H1 (cell line): ENCODE measurements around the gene TRMT10C. TPM values are rescaled to one million over a fixed set of nuclear protein-coding genes. Genes with fewer than 3 reads are reported as not detected.
"Not testable (repeated sequence)": the region's sequence is repeated elsewhere in the genome, so short reads cannot be mapped to it uniquely, and the experiment has no call there.

Experiments used
- CTCF ChIA-PET: fragments of 300-600 bp; sonication (Branson Sonifier 250); formaldehyde crosslinking; loops from one replicate; lab custom pipeline; 2021; ENCODE audit not compliant: partially characterized antibody; lab: Charles Lee
- POLR2A ChIA-PET: fragments of 300-600 bp; sonication (Branson Sonifier 250); formaldehyde crosslinking; loops from one replicate; lab custom pipeline; 2021; ENCODE audit warnings: inconsistent platforms; ENCODE audit not compliant: partially characterized antibody; lab: Charles Lee
- DNase-seq, 2 experiments: peaks; one replicate each; pipeline versions ENCODE4 v3.0.0 to v3.0.0-alpha.2; 2010 to 2022; ENCODE audit warnings: low spot score in 2 of 2, low read depth in 1 of 2, mixed read lengths in 1 of 2
- FAIRE-seq: peaks from 2 replicates; lab custom pipeline; 2011; peaks lifted over from hg19 to GRCh38; lab: Jason Lieb, UNC
- H2AFZ ChIP-seq: 2 replicates; pipeline ENCODE4 v1.8.1; 2012; ENCODE audit warnings: low read length, inconsistent platforms
- H2AK5ac ChIP-seq: 2 replicates; pipeline ENCODE4 v1.6.1; 2013; ENCODE audit warnings: low read depth, low read length
- H2BK120ac ChIP-seq: replicated peaks from 2 replicates; pipeline ENCODE3; 2013; ENCODE audit warnings: low read depth, low read length, inconsistent platforms
- H2BK12ac ChIP-seq: 2 replicates; pipeline ENCODE4 v1.6.1; 2013; ENCODE audit warnings: low read depth, low read length
- H2BK15ac ChIP-seq: 2 replicates; pipeline ENCODE4 v1.6.1; 2013; ENCODE audit warnings: low read length
- H2BK20ac ChIP-seq: 2 replicates; pipeline ENCODE4 v1.6.1; 2013; ENCODE audit warnings: low read length
- H2BK5ac ChIP-seq: 2 replicates; pipeline ENCODE4 v1.6.1; 2013; ENCODE audit warnings: low read depth, low read length
- H3K14ac ChIP-seq: 2 replicates; pipeline ENCODE4 v1.6.1; 2013; ENCODE audit warnings: inconsistent platforms; ENCODE audit not compliant: insufficient read length
- H3K18ac ChIP-seq: 2 replicates; pipeline ENCODE4 v1.6.1; 2013; ENCODE audit warnings: low read length; ENCODE audit errors: extremely low read depth
- H3K23ac ChIP-seq: 2 replicates; pipeline ENCODE4 v1.6.1; 2013; ENCODE audit warnings: inconsistent platforms; ENCODE audit not compliant: insufficient read length
- H3K23me2 ChIP-seq: 2 replicates; pipeline ENCODE4 v1.6.1; 2013; ENCODE audit warnings: low read depth, low read length
- H3K27ac ChIP-seq: 2 replicates; pipeline ENCODE4 v1.6.1; 2011; ENCODE audit warnings: low read depth, low read length, inconsistent platforms
- H3K27me3 ChIP-seq, 4 experiments: replicated peaks in 1 of 4; 1 replicate in 1 of 4; 2 replicates in 3 of 4; pipeline versions ENCODE4 v1.6.1 to v1.8.1; 2011 to 2013; ENCODE audit warnings: low read length in 3 of 4, mild to moderate bottlenecking in 3 of 4, inconsistent platforms in 2 of 4, mixed read lengths in 2 of 4, moderate library complexity in 1 of 4; ENCODE audit not compliant: control insufficient read depth in 3 of 4, insufficient read depth in 3 of 4; ENCODE audit errors: extremely low read depth in 1 of 4
- H3K36me3 ChIP-seq, 4 experiments: 2 replicates each; pipeline versions ENCODE4 v1.6.1 to v1.8.1; 2011 to 2013; ENCODE audit warnings: mild to moderate bottlenecking in 4 of 4, low read length in 3 of 4, moderate library complexity in 2 of 4, control low read depth in 1 of 4, inconsistent platforms in 1 of 4; ENCODE audit not compliant: insufficient read depth in 4 of 4, control insufficient read depth in 2 of 4
- H3K4ac ChIP-seq: replicated peaks from 2 replicates; pipeline ENCODE3; 2013; ENCODE audit warnings: low read length, low read depth, mixed read lengths, inconsistent platforms; ENCODE audit not compliant: insufficient read length
- H3K4me1 ChIP-seq, 4 experiments: replicated peaks in 1 of 4; 1 replicate in 1 of 4; 2 replicates in 3 of 4; pipeline versions ENCODE4 v1.6.1 to v1.8.1; 2011 to 2013; ENCODE audit warnings: low read length in 3 of 4, inconsistent platforms in 2 of 4, mixed read lengths in 1 of 4; ENCODE audit not compliant: insufficient read depth in 4 of 4, control insufficient read depth in 3 of 4
- H3K4me2 ChIP-seq, 2 experiments: 2 replicates each; pipeline versions ENCODE4 v1.6.1 to v1.8.1; 2011 to 2013; ENCODE audit warnings: low read depth in 2 of 2, low read length in 2 of 2, control low read depth in 1 of 2, inconsistent platforms in 1 of 2, mild to moderate bottlenecking in 1 of 2; ENCODE audit not compliant: insufficient read depth in 1 of 2
- H3K4me3 ChIP-seq, 4 experiments: fragments of 200-600, 300-600 bp in 1 of 4; sonication (generic), shearing (Covaris generic), sonication (Bioruptor Twin) in 1 of 4; 2 replicates each; pipeline versions ENCODE4 v1.5.1 to v1.8.1; 2011 to 2016; ENCODE audit warnings: low read length in 4 of 4, low read depth in 3 of 4, control low read depth in 2 of 4, inconsistent platforms in 2 of 4, mild to moderate bottlenecking in 2 of 4, mixed read lengths in 1 of 4, moderate library complexity in 1 of 4; ENCODE audit not compliant: insufficient read depth in 2 of 4; ENCODE audit errors: extremely low read depth in 1 of 4
- H3K56ac ChIP-seq: replicated peaks from 2 replicates; pipeline ENCODE3; 2013; ENCODE audit warnings: low read depth, mild to moderate bottlenecking, mixed read lengths, low read length, inconsistent platforms; ENCODE audit not compliant: insufficient read length
- H3K79me1 ChIP-seq: 2 replicates; pipeline ENCODE4 v1.6.1; 2013; ENCODE audit warnings: low read depth, low read length, control low read depth
- H3K79me2 ChIP-seq, 2 experiments: 2 replicates each; pipeline versions ENCODE4 v1.6.1 to v1.8.1; 2012 to 2013; ENCODE audit warnings: low read length in 2 of 2, mild to moderate bottlenecking in 2 of 2, inconsistent platforms in 1 of 2; ENCODE audit not compliant: insufficient read depth in 2 of 2, control insufficient read depth in 1 of 2
- H3K9ac ChIP-seq, 4 experiments: replicated peaks in 1 of 4; 1 replicate in 1 of 4; 2 replicates in 3 of 4; pipeline versions ENCODE4 v1.6.1 to v1.8.1; 2011 to 2013; ENCODE audit warnings: low read depth in 3 of 4, low read length in 3 of 4, control low read depth in 2 of 4, mild to moderate bottlenecking in 2 of 4, moderate library complexity in 2 of 4, inconsistent platforms in 1 of 4; ENCODE audit errors: extremely low read depth in 1 of 4
- H3K9me3 ChIP-seq, 2 experiments: 2 replicates each; pipeline versions ENCODE4 v1.6.1 to v1.8.1; 2012 to 2013; ENCODE audit warnings: mild to moderate bottlenecking in 2 of 2, moderate library complexity in 2 of 2, control low read depth in 1 of 2, inconsistent platforms in 1 of 2, low read depth in 1 of 2, low read length in 1 of 2, mixed read lengths in 1 of 2; ENCODE audit not compliant: insufficient read depth in 2 of 2
- H4K20me1 ChIP-seq, 2 experiments: replicated peaks in 1 of 2; 2 replicates each; pipeline versions ENCODE3 to v1.8.1; 2011 to 2013; ENCODE audit warnings: inconsistent platforms in 2 of 2, low read length in 2 of 2, mild to moderate bottlenecking in 1 of 2; ENCODE audit not compliant: insufficient read depth in 2 of 2, control insufficient read depth in 1 of 2
- H4K5ac ChIP-seq: 2 replicates; pipeline ENCODE4 v1.6.1; 2013; ENCODE audit warnings: low read length, low read depth, mixed read lengths, inconsistent platforms; ENCODE audit not compliant: insufficient read length
- H4K8ac ChIP-seq: 2 replicates; pipeline ENCODE4 v1.8.0; 2013; ENCODE audit warnings: mild to moderate bottlenecking, moderate library complexity, low read length, inconsistent platforms; ENCODE audit not compliant: insufficient read depth; ENCODE audit errors: extremely low read depth
- H4K91ac ChIP-seq: replicated peaks from 2 replicates; pipeline ENCODE3; 2013; ENCODE audit warnings: low read length, mixed read lengths, inconsistent platforms; ENCODE audit not compliant: insufficient read length
- EP300 ChIP-seq, 2 experiments: IDR thresholded peaks; 1 replicate in 1 of 2; 2 replicates in 1 of 2; pipeline ENCODE4 v1.6.1; 2011 to 2012; ENCODE audit warnings: low read depth in 2 of 2, low read length in 2 of 2, mild to moderate bottlenecking in 2 of 2, borderline replicate concordance in 1 of 2, inconsistent platforms in 1 of 2, moderate library complexity in 1 of 2
- WGBS, 2 experiments: shearing (Covaris generic) in 1 of 2; methylation state at CpG; one replicate each; pipeline versions ENCODE4 v1.1.6 to v1.1.7; 2013 to 2015; ENCODE audit warnings: low lambda C conversion rate in 2 of 2, mixed read lengths in 2 of 2, inconsistent platforms in 1 of 2, low coverage in 1 of 2, missing lambda C conversion rate in 1 of 2; ENCODE audit not compliant: insufficient replicate concordance in 2 of 2, insufficient coverage in 1 of 2, insufficient read length in 1 of 2; ENCODE audit errors: extremely low coverage in 1 of 2, missing lambda C conversion rate in 1 of 2; 5-methylcytosine and 5-hydroxymethylcytosine counted together
- polyA plus RNA-seq, 7 experiments: library from polyadenylated mRNA; depleted of rRNA in 3 of 7; stranded (reverse) in 5 of 7; unstranded in 2 of 7; fragments of >200 nt in 5 of 7; fragments of 200-250 nt in 2 of 7; gene quantifications; 1 replicate in 5 of 7; 2 replicates in 1 of 7; 4 replicates in 1 of 7; pipeline versions ENCODE4 v1.2.1 to v1.2.3, GENCODE V29; 2011 to 2013; ENCODE audit warnings: missing spikeins in 2 of 7, mixed read lengths in 2 of 7
- total RNA-seq: library from RNA; stranded (reverse); fragmentation: NEBNext Ultra II Directional; extraction: Animal tissue kit (Norgen Biotek cat#: 25700); gene quantifications from 2 replicates; pipeline ENCODE4 v1.2.1, GENCODE V29; 2021

The TRMT10C gene
- total and polyA plus RNA-seq, 2 of the 8 experiments (the other 6 are each of a cell fraction or from before 2014, with no cell fraction given) = 27.4 to 55.9 TPM

GRCh38 chr3:101551359-101552081 is 10.1 kb upstream of the TRMT10C start:
- CTCF ChIA-PET, H2AK5ac ChIP-seq, H2BK15ac ChIP-seq, H4K5ac ChIP-seq, H3K14ac ChIP-seq, H2BK5ac ChIP-seq, H2AFZ ChIP-seq, H3K18ac ChIP-seq, H3K9ac ChIP-seq, H3K4me1 ChIP-seq, H3K23ac ChIP-seq, POLR2A ChIA-PET, H3K56ac ChIP-seq, H3K4me2 ChIP-seq, H3K4ac ChIP-seq, H2BK120ac ChIP-seq, H3K79me2 ChIP-seq, H3K27me3 ChIP-seq, H3K4me3 ChIP-seq, H3K36me3 ChIP-seq, H3K79me1 ChIP-seq, H4K91ac ChIP-seq, FAIRE-seq, H4K20me1 ChIP-seq, H3K23me2 ChIP-seq, H3K27ac ChIP-seq, H2BK12ac ChIP-seq, H2BK20ac ChIP-seq, H4K8ac ChIP-seq, DNase-seq: not testable (repeated sequence)
- 95% methylated on average over 19 of the region's 50 CpGs; no CpG with 5 or more reads in 1 of the 2 experiments for WGBS, 2 experiments
- H3K9me3 ChIP-seq = peaks cover 16 to 19% of the 10 kb centered on the region in 2 experiments
- peak in 1 of 2 experiments; percentile 51; a peak in 1 of 3 replicates for TF ChIP-seq EP300 (IDR thresholded peaks at IDR 0.05; ENCODE audit: borderline replicate concordance in 1 of 2, low read depth in 2 of 2, low read length in 2 of 2)
